PFSK-1 (cell line): ENCODE results near the gene NRXN3.

Source experiments
- FOXP2 ChIP-seq: optimal IDR thresholded peaks from 2 replicates; pipeline ENCODE3; 2011; ENCODE audit warnings: borderline replicate concordance, control low read depth, inconsistent platforms; ENCODE audit not compliant: insufficient read depth; ENCODE audit errors: extremely low read length, extremely low read depth
- POLR2AphosphoS5 ChIP-seq: IDR thresholded peaks from 2 replicates; pipeline ENCODE4 v1.6.1; 2012; ENCODE audit warnings: low read depth, mild to moderate bottlenecking, control low read depth, low read length, moderate library complexity
- SIN3A ChIP-seq: IDR thresholded peaks from 2 replicates; pipeline ENCODE4 v1.6.1; 2012; ENCODE audit warnings: mild to moderate bottlenecking, low read length, moderate library complexity, borderline replicate concordance; ENCODE audit not compliant: insufficient read depth
- TAF1 ChIP-seq: IDR thresholded peaks from 2 replicates; pipeline ENCODE4 v1.6.1; 2012; ENCODE audit warnings: low read length, control low read depth, borderline replicate concordance; ENCODE audit not compliant: insufficient read depth
- TF ChIP-seq, protein P1 (sequence below), 2 experiments: IDR thresholded peaks; 2 replicates each; pipeline versions ENCODE4 v1.6.1 to v1.8.0; 2011 to 2012; ENCODE audit warnings: low read depth in 2 of 2, low read length in 2 of 2, control low read depth in 1 of 2, inconsistent platforms in 1 of 2, mild to moderate bottlenecking in 1 of 2, moderate library complexity in 1 of 2; ENCODE audit not compliant: insufficient read depth in 1 of 2

Gene NRXN3

DNA sequence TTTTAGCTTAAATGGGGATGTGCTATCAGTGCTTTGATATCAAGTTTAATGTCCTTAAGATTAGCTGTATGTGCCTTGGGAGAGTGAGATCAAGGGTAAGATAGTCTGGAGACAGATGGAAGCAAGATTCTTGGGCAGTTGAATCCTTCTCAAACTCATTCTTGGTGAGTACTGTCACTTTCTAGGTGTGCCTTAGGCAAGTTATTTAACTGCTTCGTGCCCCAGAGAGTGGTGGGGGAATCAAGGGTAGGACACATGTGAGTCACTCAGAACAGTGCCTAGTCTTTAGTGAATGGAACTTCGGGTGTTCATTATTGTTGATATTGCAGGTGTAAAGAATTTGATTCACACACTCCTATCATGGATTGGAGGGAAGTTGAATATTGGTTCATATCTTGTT is 1237.4 kb downstream of the NRXN3 start:
- no peak for TF ChIP-seq FOXP2
- no peak for TF ChIP-seq POLR2AphosphoS5
- TF ChIP-seq, protein P1, sequence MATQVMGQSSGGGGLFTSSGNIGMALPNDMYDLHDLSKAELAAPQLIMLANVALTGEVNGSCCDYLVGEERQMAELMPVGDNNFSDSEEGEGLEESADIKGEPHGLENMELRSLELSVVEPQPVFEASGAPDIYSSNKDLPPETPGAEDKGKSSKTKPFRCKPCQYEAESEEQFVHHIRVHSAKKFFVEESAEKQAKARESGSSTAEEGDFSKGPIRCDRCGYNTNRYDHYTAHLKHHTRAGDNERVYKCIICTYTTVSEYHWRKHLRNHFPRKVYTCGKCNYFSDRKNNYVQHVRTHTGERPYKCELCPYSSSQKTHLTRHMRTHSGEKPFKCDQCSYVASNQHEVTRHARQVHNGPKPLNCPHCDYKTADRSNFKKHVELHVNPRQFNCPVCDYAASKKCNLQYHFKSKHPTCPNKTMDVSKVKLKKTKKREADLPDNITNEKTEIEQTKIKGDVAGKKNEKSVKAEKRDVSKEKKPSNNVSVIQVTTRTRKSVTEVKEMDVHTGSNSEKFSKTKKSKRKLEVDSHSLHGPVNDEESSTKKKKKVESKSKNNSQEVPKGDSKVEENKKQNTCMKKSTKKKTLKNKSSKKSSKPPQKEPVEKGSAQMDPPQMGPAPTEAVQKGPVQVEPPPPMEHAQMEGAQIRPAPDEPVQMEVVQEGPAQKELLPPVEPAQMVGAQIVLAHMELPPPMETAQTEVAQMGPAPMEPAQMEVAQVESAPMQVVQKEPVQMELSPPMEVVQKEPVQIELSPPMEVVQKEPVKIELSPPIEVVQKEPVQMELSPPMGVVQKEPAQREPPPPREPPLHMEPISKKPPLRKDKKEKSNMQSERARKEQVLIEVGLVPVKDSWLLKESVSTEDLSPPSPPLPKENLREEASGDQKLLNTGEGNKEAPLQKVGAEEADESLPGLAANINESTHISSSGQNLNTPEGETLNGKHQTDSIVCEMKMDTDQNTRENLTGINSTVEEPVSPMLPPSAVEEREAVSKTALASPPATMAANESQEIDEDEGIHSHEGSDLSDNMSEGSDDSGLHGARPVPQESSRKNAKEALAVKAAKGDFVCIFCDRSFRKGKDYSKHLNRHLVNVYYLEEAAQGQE (IDR thresholded peaks at IDR 0.05; ENCODE audit: insufficient read depth in 1 of 2, low read depth in 2 of 2, low read length in 2 of 2): no peak
- no peak for TF ChIP-seq SIN3A
- TF ChIP-seq TAF1: no peak

DNA sequence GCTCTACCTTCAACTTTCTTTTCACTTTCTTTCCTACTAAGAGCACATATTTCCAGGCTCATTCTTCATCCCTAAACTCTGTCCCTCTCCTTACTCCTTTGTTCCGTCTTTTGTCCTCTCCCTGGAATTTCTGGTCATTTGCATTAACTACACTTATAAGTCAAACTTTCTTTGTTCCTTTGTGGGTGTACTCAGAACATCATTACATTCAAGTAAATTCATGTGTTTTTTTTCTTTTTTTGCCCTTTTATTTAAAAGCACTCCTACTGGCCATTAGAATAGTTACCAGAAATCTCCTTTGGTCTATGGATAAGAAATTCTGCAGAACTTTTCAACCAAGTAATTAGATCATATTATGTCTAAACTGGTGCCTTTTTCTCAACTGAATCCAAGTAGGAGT is 1238.5 kb downstream of the NRXN3 start:
- TF ChIP-seq POLR2AphosphoS5 (no peak), FOXP2 (no peak), SIN3A (no peak), TAF1 (no peak)
- TF ChIP-seq, protein P1 (IDR thresholded peaks at IDR 0.05; ENCODE audit: insufficient read depth in 1 of 2, low read depth in 2 of 2, low read length in 2 of 2): no peak

DNA sequence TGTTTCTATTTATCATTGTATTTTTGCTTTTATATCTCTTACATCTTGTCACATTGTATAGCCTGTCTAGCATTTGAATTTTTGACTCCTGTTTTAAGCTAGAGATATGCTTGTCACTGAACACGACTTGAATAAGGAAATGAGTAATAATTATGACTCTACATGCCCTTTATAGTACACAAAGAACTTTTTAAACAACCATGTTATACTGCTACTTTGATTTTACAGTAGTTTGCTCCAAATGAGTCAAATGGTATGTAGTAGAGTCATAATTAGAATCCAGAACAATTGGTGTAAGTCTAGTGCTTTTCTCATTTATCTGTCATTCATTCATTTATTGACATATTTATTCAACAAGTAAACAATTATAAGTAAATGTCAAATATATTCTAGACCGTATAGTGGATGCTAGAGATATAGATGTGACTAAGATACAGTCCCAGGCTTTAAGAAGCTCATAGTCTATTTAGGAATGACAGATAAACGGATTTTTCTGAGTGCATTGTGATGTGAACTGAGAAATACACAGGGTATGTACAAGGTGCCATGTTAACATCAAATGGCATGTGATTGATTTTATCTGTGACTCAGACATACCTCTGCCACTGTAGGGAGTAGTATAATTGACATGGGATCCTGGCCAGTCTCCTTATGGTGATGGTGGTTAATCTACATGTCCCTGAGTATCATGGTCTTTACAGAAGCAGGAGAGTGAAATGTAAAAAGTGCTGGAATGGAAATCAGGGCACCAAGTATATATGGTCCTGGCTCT is 1241.4 kb downstream of the NRXN3 start:
- no peak for TF ChIP-seq POLR2AphosphoS5

DNA sequence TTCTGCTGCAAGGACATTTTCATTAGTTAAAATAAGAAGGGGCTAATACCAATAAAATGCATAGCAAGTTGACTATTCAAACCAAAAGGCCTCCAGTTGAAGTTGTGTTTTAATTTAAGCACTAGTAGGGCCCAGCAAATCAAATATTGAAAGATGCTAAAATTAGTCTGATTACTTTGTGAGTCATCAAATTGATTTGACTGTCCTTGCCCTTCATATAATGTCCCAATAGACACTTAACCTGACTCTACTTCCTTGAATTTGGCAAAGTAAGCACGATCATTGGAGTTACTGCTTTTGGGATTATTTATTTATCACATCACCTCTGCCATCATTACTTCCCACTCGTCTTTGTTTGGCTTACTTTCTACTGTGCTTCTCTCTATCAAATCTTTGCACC is 1242.6 kb downstream of the NRXN3 start:
- TF ChIP-seq SIN3A (no peak), FOXP2 (no peak), POLR2AphosphoS5 (no peak), TAF1 (no peak)
- TF ChIP-seq, protein P1 (IDR thresholded peaks at IDR 0.05; ENCODE audit: insufficient read depth in 1 of 2, low read depth in 2 of 2, low read length in 2 of 2): no peak

DNA sequence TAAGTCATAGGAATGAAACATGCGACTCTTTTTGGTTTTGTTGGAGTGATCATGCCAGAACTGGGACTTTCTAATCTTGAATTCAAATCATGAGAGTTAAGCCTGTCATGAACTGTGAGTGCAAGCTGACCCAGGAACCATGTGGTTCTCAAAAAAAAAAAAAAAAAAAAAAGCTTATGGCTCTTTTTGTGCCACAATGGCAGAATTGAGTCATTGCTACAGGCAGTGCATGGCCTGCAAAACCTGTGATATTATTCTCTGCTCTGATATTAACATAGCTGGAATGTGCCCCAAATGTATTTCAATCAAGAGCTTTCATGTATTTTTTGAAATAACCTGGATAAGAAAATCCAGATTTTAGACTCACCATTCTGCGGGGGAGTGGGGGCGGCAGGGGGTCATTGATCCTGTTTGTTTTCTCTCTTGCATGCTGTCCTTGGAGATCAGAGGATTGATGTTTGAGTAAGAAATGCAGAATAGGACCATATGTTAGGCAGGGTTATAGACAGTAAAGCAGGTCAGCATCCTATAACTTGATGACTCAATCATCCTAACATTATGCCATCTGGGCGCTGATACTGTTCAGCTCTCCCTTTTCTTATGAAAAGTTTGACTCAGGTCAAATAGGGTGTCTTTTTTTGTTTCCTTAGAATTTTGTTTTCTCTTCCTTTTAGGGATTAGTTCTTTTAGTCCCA is 1243.7 kb downstream of the NRXN3 start:
- TF ChIP-seq TAF1: no peak
- TF ChIP-seq, protein P1 (IDR thresholded peaks at IDR 0.05; ENCODE audit: insufficient read depth in 1 of 2, low read depth in 2 of 2, low read length in 2 of 2): no peak
- no peak for TF ChIP-seq SIN3A
- TF ChIP-seq POLR2AphosphoS5: no peak
- TF ChIP-seq FOXP2: no peak
